Naive B cell (primary cell): ENCODE measurements around the gene TGFB1I1. TPM values are rescaled to one million over a fixed set of nuclear protein-coding genes. Genes with fewer than 3 reads are reported as not detected.
"Not testable (repeated sequence)": the region's sequence is repeated elsewhere in the genome, so short reads cannot be mapped to it uniquely, and the experiment has no call there.

Experiments used
- ATAC-seq, 2 donors: fragments of 150-1000 bp; cut with Tn5 transposase; 2 replicates each; pipeline ENCODE4 v1.10.0; 2021; ENCODE audit warnings: low read depth in 2 of 2, mild to moderate bottlenecking in 2 of 2, moderate library complexity in 2 of 2
- DNase-seq: peaks from one replicate; pipeline ENCODE4 v3.0.0; 2022
- H3K27ac Mint-ChIP-seq, 6 donors: one replicate each; pipeline ENCODE4 v1.8.0; 2020 to 2022; ENCODE audit warnings: mild to moderate bottlenecking in 6 of 6, mixed read lengths in 6 of 6, moderate library complexity in 5 of 6, inconsistent platforms in 2 of 6
- H3K27me3 Mint-ChIP-seq, 3 donors: one replicate each; pipeline ENCODE4 v1.8.0; 2021 to 2022; ENCODE audit warnings: mixed read lengths in 3 of 3, mild to moderate bottlenecking in 1 of 3
- H3K36me3 Mint-ChIP-seq, 2 donors: one replicate each; pipeline ENCODE4 v1.8.0; 2020 to 2022; ENCODE audit warnings: mixed read lengths in 2 of 2, inconsistent platforms in 1 of 2, mild to moderate bottlenecking in 1 of 2
- H3K4me1 Mint-ChIP-seq, 3 donors: one replicate each; pipeline ENCODE4 v1.8.0; 2020 to 2022; ENCODE audit warnings: mixed read lengths in 3 of 3, inconsistent platforms in 1 of 3, mild to moderate bottlenecking in 1 of 3, moderate library complexity in 1 of 3
- H3K4me3 Mint-ChIP-seq, 8 donors: one replicate each; pipeline ENCODE4 v1.8.0; 2020 to 2022; ENCODE audit warnings: mild to moderate bottlenecking in 8 of 8, mixed read lengths in 8 of 8, moderate library complexity in 8 of 8, inconsistent platforms in 2 of 8
- H3K9me3 Mint-ChIP-seq, 7 donors: one replicate each; pipeline ENCODE4 v1.8.0; 2020 to 2022; ENCODE audit warnings: mixed read lengths in 7 of 7, mild to moderate bottlenecking in 5 of 7, inconsistent platforms in 2 of 7, moderate library complexity in 1 of 7
- polyA plus RNA-seq, 6 donors: library from polyadenylated mRNA; unstranded; fragments of 300-500 nt; fragmentation: Illumina TruSeq; gene quantifications; one replicate each; pipeline ENCODE4 v1.2.3, GENCODE V29; 2021; ENCODE audit warnings: low read depth in 6 of 6

The TGFB1I1 gene
- polyA plus RNA-seq, 6 donors from 2014 or later: 0.57 to 1.4 (median 0.94) TPM; not detected in 2

DNA sequence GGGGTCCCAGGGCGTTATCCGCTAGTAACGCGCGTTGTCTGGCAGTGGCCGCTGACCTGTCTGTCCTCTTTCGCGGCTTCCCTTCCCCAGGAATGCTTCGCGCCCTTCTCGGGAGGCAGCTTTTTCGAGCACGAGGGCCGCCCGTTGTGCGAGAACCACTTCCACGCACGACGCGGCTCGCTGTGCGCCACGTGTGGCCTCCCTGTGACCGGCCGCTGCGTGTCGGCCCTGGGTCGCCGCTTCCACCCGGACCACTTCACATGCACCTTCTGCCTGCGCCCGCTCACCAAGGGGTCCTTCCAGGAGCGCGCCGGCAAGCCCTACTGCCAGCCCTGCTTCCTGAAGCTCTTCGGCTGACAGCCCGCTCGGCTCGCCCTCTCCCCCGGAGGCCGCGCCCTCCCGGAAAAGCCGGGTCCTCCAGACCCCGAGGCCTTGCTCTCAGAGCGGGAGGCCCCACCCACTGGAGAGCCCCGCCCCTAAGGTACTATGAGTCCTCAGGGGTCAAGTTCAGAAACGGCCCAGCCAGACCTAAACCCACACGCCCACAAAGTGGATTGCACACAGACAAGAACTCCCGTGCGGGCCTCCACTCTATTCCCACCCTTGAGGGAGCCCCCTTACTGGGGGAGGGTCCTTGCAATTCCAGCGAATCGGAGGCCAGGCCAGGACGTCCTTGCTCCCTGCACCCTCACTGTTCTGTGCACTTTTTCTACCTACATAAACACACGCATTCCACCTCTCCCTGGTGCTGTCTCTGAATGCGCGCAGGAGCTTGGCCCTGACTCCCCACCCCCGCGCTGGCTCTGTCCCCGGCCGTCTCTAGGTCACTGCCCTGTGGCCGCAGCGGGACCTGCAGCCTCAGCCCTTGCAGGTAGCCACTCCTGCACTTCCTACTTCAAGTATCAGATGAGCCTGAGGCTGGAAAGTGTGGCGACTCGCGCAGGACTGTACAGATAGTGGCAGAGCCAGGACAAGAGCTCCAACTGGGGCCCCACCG, 5.6 kb downstream of the TGFB1I1 start:
- H3K27me3 Mint-ChIP-seq: peaks cover 4 to 28% (median 20%) of the 10 kb centered on the region in 3 donors
- H3K4me1 Mint-ChIP-seq: peaks cover 17 to 25% (median 24%) of the 10 kb centered on the region in 3 donors
- no peaks in the 10 kb centered on the region for H3K36me3 Mint-ChIP-seq
- ATAC-seq (peak; percentile 27 to 37), DNase-seq (peak; percentile 21)
- peak overlapping the region in 3 of 6 donors; percentile 52 to 66 (median 61) for H3K27ac Mint-ChIP-seq
- no peaks in the 10 kb centered on the region for H3K9me3 Mint-ChIP-seq
- peak overlapping the region; percentile 80 to 94 (median 88) for H3K4me3 Mint-ChIP-seq

DNA sequence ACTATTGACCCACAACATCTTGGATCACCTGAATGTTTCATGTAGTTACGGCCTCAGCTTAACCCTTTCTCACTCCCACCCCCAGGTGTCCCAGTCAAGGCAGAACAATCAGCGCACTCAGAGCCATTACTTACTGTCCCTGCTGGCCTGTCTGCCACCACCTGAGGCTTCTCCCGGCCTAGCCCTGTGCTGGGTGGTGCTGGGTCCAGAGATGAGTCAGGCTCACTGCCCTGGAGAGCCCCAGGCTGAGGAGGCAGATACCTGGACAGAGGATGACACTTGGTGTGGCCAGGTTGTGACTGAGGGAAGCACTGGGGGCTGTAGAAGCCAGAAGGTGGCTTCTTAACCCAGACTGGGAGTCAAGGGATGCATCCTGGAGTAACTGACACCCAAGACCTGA, 7.0 kb downstream of the TGFB1I1 start:
- ATAC-seq (no peak), DNase-seq (no peak)
- Mint-ChIP-seq H3K4me3 (peak overlapping the region in 4 of 8 donors; percentile 9 to 80 (median 32)), H3K9me3 (no peaks in the 10 kb centered on the region), H3K4me1 (peaks cover 12 to 23% (median 17%) of the 10 kb centered on the region in 3 donors), H3K36me3 (no peaks in the 10 kb centered on the region), H3K27me3 (peaks cover 6 to 29% (median 25%) of the 10 kb centered on the region in 3 donors), H3K27ac (no peak overlapping the region)

- Mint-ChIP-seq H3K27me3 (peaks cover 6 to 37% (median 25%) of the 10 kb centered on the region in 3 donors), H3K9me3 (no peaks in the 10 kb centered on the region), H3K27ac (no peak overlapping the region), H3K4me1 (peaks cover 12 to 23% (median 17%) of the 10 kb centered on the region in 3 donors), H3K4me3 (peak overlapping the region in 1 of 8 donors; percentile 31), H3K36me3 (no peaks in the 10 kb centered on the region)
- DNase-seq (no peak), ATAC-seq (no peak)
These were observed 7.8 kb downstream of the TGFB1I1 start for GRCh38 chr16:31479751-31480150.

GRCh38 chr16:31480851-31481536, 9.0 kb downstream of the TGFB1I1 start:
- no peak for ATAC-seq
- H3K9me3 Mint-ChIP-seq: no peaks in the 10 kb centered on the region
- H3K27ac Mint-ChIP-seq: no peak overlapping the region
- H3K36me3 Mint-ChIP-seq: no peaks in the 10 kb centered on the region
- H3K4me1 Mint-ChIP-seq: peaks cover 11 to 25% (median 17%) of the 10 kb centered on the region in 3 donors
- H3K27me3 Mint-ChIP-seq: peaks cover 6 to 47% (median 25%) of the 10 kb centered on the region in 3 donors
- peak overlapping the region in 2 of 8 donors; percentile 15 to 25 for H3K4me3 Mint-ChIP-seq
- DNase-seq: no peak

- peak within 1 kb of the TSS in 1 of 8 donors; percentile 72 for H3K4me3 Mint-ChIP-seq
- no peaks in the 10 kb centered on the region for H3K36me3 Mint-ChIP-seq
- H3K4me1 Mint-ChIP-seq: peaks cover 11 to 19% (median 16%) of the 10 kb centered on the region in 3 donors
- peaks cover 6 to 52% (median 25%) of the 10 kb centered on the region in 3 donors for H3K27me3 Mint-ChIP-seq
- ATAC-seq (no peak), DNase-seq (no peak)
- H3K9me3 Mint-ChIP-seq: no peaks in the 10 kb centered on the region
- H3K27ac Mint-ChIP-seq: no peak within 1 kb of the TSS
These were observed 11.1 kb downstream of the TGFB1I1 start, which contains the start of gene SLC5A2 for GRCh38 chr16:31483081-31483480. Gene SLC5A2, plus strand, starts transcription at chr16:31483123. Its CDS starts 14 bp downstream, at chr16:31483137.

DNA sequence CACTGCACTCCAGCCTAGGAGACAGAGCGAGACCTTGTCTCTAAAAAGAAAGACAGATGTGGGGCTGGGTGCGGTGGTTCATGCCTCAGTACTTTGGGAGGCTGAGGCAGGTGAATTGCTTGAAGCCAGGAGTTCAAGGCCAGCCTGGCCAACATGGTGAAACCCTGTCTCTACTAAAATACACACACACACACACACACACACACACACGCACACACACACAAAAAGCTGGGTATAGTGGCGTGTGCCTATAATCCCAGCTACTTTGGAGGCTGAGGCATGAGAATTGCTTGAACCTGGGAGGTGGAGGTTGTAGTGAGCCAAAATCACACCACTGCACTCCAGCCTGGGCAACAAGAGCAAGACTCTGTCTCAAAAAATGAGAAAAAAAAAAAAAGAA, 12.1 kb downstream of the TGFB1I1 start:
- ATAC-seq, H3K4me3 Mint-ChIP-seq: not testable (repeated sequence)
- peaks cover 9 to 19% (median 16%) of the 10 kb centered on the region in 3 donors for H3K4me1 Mint-ChIP-seq

GRCh38 chr16:31484491-31485171, 12.7 kb downstream of the TGFB1I1 start:
- peaks cover 12 to 19% (median 17%) of the 10 kb centered on the region in 3 donors for H3K4me1 Mint-ChIP-seq
- H3K4me3 Mint-ChIP-seq: no peak overlapping the region
- H3K9me3 Mint-ChIP-seq: no peaks in the 10 kb centered on the region
- H3K36me3 Mint-ChIP-seq: no peaks in the 10 kb centered on the region
- no peak for ATAC-seq
- H3K27me3 Mint-ChIP-seq: peaks cover 6 to 46% (median 23%) of the 10 kb centered on the region in 3 donors
- no peak for DNase-seq
- H3K27ac Mint-ChIP-seq: no peak overlapping the region

More for the DNA sequence above, 12.1 kb downstream of the TGFB1I1 start:
- not testable (repeated sequence) for DNase-seq, H3K9me3 Mint-ChIP-seq, H3K36me3 Mint-ChIP-seq
- peak overlapping the region in 1 of 6 donors; percentile 85 for H3K27ac Mint-ChIP-seq
- H3K27me3 Mint-ChIP-seq: peaks cover 6 to 52% (median 25%) of the 10 kb centered on the region in 3 donors

- peak overlapping the region in 4 of 8 donors; percentile 29 to 59 (median 39) for H3K4me3 Mint-ChIP-seq
- H3K36me3 Mint-ChIP-seq: no peaks in the 10 kb centered on the region
- peaks cover 12 to 19% (median 19%) of the 10 kb centered on the region in 3 donors for H3K4me1 Mint-ChIP-seq
- no peak for DNase-seq
- ATAC-seq: no peak
- no peaks in the 10 kb centered on the region for H3K9me3 Mint-ChIP-seq
- peaks cover 6 to 43% (median 16%) of the 10 kb centered on the region in 3 donors for H3K27me3 Mint-ChIP-seq
- no peak overlapping the region for H3K27ac Mint-ChIP-seq
These were observed 13.6 kb downstream of the TGFB1I1 start for GRCh38 chr16:31485571-31485970.

GRCh38 chr16:31486045-31486444, 14.1 kb downstream of the TGFB1I1 start:
- Mint-ChIP-seq H3K4me1 (peaks cover 9 to 23% (median 19%) of the 10 kb centered on the region in 3 donors), H3K27ac (peak overlapping the region in 1 of 6 donors; percentile 80), H3K9me3 (no peaks in the 10 kb centered on the region), H3K36me3 (no peaks in the 10 kb centered on the region), H3K4me3 (peak overlapping the region in 7 of 8 donors; percentile 56 to 94 (median 91)), H3K27me3 (peaks cover 6 to 43% (median 11%) of the 10 kb centered on the region in 3 donors)
- ATAC-seq (no peak), DNase-seq (no peak)

DNA sequence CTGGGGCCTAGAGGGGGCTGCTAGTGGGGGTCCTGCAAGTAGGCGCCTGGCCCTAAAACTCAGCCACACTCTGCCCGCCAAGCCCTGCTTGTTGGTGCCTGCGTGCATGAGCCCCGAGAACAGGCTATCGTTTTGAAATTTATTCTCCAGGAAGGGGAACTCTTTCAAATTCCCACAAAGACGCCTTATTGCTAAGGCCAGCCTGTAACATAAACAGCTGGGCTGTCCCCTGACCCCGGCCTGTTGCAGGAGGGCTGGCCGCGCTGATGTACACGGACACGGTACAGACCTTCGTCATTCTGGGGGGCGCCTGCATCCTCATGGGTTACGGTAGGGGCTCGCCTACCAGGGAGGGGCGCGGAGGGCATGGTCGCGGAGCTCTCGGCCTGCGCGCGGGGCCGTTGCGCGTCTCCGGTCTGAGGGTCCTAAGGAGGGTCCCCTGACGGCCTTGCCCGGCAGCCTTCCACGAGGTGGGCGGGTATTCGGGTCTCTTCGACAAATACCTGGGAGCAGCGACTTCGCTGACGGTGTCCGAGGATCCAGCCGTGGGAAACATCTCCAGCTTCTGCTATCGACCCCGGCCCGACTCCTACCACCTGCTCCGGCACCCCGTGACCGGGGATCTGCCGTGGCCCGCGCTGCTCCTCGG, 15.2 kb downstream of the TGFB1I1 start:
- H3K36me3 Mint-ChIP-seq: no peaks in the 10 kb centered on the region
- DNase-seq (no peak), ATAC-seq (no peak)

DNA sequence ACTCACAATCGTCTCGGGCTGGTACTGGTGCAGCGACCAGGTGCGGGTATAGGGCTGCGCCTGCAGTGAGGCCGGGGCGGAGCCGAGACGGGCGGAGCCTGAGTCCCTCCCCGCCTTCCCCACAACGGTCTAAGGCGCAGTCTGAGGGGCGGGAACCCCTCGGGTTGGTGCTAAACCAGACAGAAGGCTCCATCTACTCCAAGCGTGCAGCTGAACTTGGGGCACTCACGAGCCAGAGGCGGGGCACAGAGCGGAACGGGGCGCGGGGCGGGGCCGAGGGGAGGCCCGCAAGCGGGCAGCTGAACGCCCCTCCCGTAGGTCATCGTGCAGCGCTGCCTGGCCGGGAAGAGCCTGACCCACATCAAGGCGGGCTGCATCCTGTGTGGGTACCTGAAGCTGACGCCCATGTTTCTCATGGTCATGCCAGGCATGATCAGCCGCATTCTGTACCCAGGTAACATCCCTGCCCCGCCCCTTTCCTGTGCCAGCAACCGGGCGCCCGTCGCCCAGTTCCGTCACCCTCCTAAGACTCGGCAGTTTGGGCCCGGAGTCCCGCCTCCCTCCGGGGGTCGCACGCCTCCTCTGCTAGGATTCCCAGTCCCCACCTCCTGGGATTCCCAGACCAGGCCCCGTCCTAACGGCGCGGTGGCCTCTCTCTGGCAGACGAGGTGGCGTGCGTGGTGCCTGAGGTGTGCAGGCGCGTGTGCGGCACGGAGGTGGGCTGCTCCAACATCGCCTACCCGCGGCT, 15.9 kb downstream of the TGFB1I1 start:
- Mint-ChIP-seq H3K4me1 (peaks cover 10 to 23% (median 19%) of the 10 kb centered on the region in 3 donors), H3K9me3 (no peaks in the 10 kb centered on the region), H3K4me3 (peak overlapping the region; percentile 83 to 95 (median 92)), H3K36me3 (peaks cover 0 to 6% of the 10 kb centered on the region in 2 donors), H3K27me3 (peaks cover 0 to 28% (median 1%) of the 10 kb centered on the region in 3 donors), H3K27ac (peak overlapping the region in 1 of 6 donors; percentile 30)
- peak; percentile 90 to 95 for ATAC-seq
- peak; percentile 59 for DNase-seq

More for the DNA sequence above, 15.2 kb downstream of the TGFB1I1 start:
- H3K27me3 Mint-ChIP-seq: peaks cover 6 to 35% (median 8%) of the 10 kb centered on the region in 3 donors
- H3K27ac Mint-ChIP-seq: peak overlapping the region in 1 of 6 donors; percentile 30
- H3K9me3 Mint-ChIP-seq: no peaks in the 10 kb centered on the region
- H3K4me1 Mint-ChIP-seq: peaks cover 9 to 23% (median 19%) of the 10 kb centered on the region in 3 donors
- peak overlapping the region; percentile 83 to 95 (median 92) for H3K4me3 Mint-ChIP-seq
